Esophagus squamous epithelium (tissue), 5 donors: ENCODE data around the gene PSMD2. TPM values are rescaled to one million over a fixed set of nuclear protein-coding genes. Genes with fewer than 3 reads are reported as not detected.

Experiments
- DNase-seq: peaks from one replicate; lab custom pipeline; 2025; lab: John Stamatoyannopoulos, UW
- H3K27ac ChIP-seq, 4 donors: fragments of 200-600 bp; sonication (generic); one replicate each; pipeline ENCODE4 v1.5.1; 2016 to 2019; ENCODE audit warnings: mild to moderate bottlenecking in 1 of 4
- H3K27me3 ChIP-seq, 4 donors: fragments of 200-600 bp; sonication (generic); 1 replicate in 3 of 4; 2 replicates in 1 of 4; pipeline versions ENCODE4 v1.5.1 to v1.6.0; 2017 to 2021; ENCODE audit warnings: antibody characterized with exemption in 1 of 4
- H3K36me3 ChIP-seq, 3 donors: fragments of 200-600 bp; sonication (generic); one replicate each; pipeline ENCODE4 v1.5.1; 2016 to 2019
- H3K4me1 ChIP-seq, 3 donors: fragments of 200-600 bp; sonication (generic); one replicate each; pipeline ENCODE4 v1.5.1; 2017 to 2019
- H3K4me3 ChIP-seq, 4 donors: fragments of 200-600 bp; sonication (generic); 1 replicate in 3 of 4; 2 replicates in 1 of 4; pipeline ENCODE4 v1.5.1; 2016 to 2019; ENCODE audit warnings: mild to moderate bottlenecking in 2 of 4, moderate library complexity in 1 of 4
- H3K9me3 ChIP-seq, 3 donors: fragments of 200-600 bp; sonication (generic); one replicate each; pipeline ENCODE4 v1.5.1; 2016 to 2019
- POLR2A ChIP-seq, 4 donors: fragments of 450-650 bp; IDR thresholded peaks; one replicate each; pipeline ENCODE4 v1.6.1; 2017; ENCODE audit warnings: antibody characterized with exemption in 4 of 4, mild to moderate bottlenecking in 4 of 4, moderate library complexity in 3 of 4
- WGBS, 2 donors: methylation state at CpG; one replicate each; pipeline ENCODE4 v1.1.5; 2018; 5-methylcytosine and 5-hydroxymethylcytosine counted together
- intact Hi-C: fragments of 100-400 bp; cut with DNase I; formaldehyde crosslinking; loops from one replicate; pipeline ENCODE4 v1.15.0; 2022
- total RNA-seq, 4 donors: library from RNA; depleted of rRNA; stranded (reverse); fragments of >200 nt; gene quantifications; one replicate each; pipeline ENCODE4 v1.1.0, GENCODE V29; 2016
- TF ChIP-seq, protein P1 (sequence below), 6 experiments: fragments of 450-650 bp in 4 of 6; fragments of 200-600 bp in 2 of 6; sonication (generic) in 2 of 6; IDR thresholded peaks; one replicate each; pipeline ENCODE4 v1.5.1; 2016 to 2019; ENCODE audit warnings: antibody characterized with exemption in 6 of 6, mild to moderate bottlenecking in 4 of 6, moderate library complexity in 4 of 6
- donor health status: DM: yes; HTN: yes; CAD: no.

PSMD2 gene
- total RNA-seq, 4 donors from 2014 or later = 209 to 362 (median 235) TPM

DNA sequence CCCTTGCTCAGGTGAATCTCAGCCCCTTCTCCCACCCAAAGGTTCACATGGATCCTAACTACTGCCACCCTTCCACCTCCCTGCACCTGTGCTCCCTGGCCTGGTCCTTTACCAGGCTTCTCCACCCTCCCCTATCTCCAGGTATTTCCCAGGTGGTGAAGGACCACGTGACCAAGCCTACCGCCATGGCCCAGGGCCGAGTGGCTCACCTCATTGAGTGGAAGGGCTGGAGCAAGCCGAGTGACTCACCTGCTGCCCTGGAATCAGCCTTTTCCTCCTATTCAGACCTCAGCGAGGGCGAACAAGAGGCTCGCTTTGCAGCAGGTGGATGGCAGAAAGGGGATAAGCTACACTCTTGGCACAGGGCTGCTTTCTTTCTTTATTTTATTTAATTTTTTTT lies 42.9 kb downstream of the PSMD2 start:
- peak overlapping the region in 1 of 4 donors; percentile 27 for H3K27ac ChIP-seq
- peaks cover 4 to 46% (median 5%) of the 10 kb centered on the region in 3 donors for H3K36me3 ChIP-seq
- no peaks in the 10 kb centered on the region for H3K9me3 ChIP-seq
- WGBS, 2 donors = 50 to 61% methylated on average over 6 to 7 of the region's 7 CpGs
- DNase-seq = no peak
- no peak overlapping the region for H3K4me3 ChIP-seq
- intact Hi-C loops = no loop called here
- TF ChIP-seq, protein P1, sequence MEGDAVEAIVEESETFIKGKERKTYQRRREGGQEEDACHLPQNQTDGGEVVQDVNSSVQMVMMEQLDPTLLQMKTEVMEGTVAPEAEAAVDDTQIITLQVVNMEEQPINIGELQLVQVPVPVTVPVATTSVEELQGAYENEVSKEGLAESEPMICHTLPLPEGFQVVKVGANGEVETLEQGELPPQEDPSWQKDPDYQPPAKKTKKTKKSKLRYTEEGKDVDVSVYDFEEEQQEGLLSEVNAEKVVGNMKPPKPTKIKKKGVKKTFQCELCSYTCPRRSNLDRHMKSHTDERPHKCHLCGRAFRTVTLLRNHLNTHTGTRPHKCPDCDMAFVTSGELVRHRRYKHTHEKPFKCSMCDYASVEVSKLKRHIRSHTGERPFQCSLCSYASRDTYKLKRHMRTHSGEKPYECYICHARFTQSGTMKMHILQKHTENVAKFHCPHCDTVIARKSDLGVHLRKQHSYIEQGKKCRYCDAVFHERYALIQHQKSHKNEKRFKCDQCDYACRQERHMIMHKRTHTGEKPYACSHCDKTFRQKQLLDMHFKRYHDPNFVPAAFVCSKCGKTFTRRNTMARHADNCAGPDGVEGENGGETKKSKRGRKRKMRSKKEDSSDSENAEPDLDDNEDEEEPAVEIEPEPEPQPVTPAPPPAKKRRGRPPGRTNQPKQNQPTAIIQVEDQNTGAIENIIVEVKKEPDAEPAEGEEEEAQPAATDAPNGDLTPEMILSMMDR (IDR thresholded peaks at IDR 0.05) = no peak
- no peaks in the 10 kb centered on the region for H3K27me3 ChIP-seq
- H3K4me1 ChIP-seq = peaks cover 41 to 92% (median 49%) of the 10 kb centered on the region in 3 donors

DNA sequence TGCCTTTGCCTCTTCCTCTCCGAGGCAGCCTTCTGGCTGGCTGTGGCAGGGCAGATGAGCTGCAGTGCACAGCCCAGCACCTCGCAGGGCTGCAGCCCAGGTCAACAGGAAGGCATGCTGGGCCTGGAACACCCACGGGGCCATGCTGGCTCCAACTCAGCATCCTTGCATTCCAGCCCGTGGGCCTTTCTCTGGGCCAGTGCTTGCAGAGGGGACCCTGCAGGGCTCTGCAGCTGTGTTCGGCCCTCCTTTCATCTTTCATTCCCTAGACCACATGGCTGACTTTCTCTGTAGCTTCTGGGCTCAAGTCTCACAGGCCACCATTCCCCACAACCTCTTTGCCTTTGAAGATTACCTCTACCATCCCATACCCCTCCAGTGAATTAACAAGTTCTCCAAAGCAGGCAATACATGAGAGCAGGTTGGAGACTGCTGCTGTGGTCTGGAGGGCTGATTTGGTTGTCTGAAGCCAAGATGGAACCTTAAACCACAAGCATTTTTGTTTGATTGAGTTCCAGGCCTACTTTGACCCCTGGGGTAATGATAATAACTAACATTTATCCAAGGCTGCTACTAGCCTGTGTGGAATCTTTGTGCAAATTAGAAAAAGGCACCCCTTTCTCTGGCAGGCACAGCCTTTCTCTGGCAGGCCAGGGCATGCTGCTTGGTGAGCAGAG lies 44.3 kb downstream of the PSMD2 start:
- intact Hi-C loops = no loop called here
- Histone ChIP-seq H3K9me3 (no peaks in the 10 kb centered on the region), H3K27ac (no peak overlapping the region), H3K4me1 (peaks cover 27 to 84% (median 34%) of the 10 kb centered on the region in 3 donors), H3K36me3 (peaks cover 4 to 51% (median 5%) of the 10 kb centered on the region in 3 donors), H3K27me3 (no peaks in the 10 kb centered on the region), H3K4me3 (no peak overlapping the region)
- DNase-seq = no peak
- no peak for TF ChIP-seq POLR2A (IDR thresholded peaks at IDR 0.05)
- TF ChIP-seq, protein P1 (IDR thresholded peaks at IDR 0.05) = no peak
- 39 to 67% methylated on average over 4 to 5 of the region's 5 CpGs for WGBS, 2 donors

DNA sequence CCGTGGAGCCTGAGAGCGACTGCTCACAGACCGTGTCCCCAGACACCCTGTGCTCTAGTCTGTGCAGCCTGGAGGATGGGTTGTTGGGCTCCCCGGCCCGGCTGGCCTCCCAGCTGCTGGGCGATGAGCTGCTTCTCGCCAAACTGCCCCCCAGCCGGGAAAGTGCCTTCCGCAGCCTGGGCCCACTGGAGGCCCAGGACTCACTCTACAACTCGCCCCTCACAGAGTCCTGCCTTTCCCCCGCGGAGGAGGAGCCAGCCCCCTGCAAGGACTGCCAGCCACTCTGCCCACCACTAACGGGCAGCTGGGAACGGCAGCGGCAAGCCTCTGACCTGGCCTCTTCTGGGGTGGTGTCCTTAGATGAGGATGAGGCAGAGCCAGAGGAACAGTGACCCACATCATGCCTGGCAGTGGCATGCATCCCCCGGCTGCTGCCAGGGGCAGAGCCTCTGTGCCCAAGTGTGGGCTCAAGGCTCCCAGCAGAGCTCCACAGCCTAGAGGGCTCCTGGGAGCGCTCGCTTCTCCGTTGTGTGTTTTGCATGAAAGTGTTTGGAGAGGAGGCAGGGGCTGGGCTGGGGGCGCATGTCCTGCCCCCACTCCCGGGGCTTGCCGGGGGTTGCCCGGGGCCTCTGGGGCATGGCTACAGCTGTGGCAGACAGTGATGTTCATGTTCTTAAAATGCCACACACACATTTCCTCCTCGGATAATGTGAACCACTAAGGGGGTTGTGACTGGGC lies 45.7 kb downstream of the PSMD2 start:
- H3K27ac ChIP-seq = no peak overlapping the region
- H3K4me1 ChIP-seq = peaks cover 13 to 69% (median 20%) of the 10 kb centered on the region in 3 donors
- intact Hi-C loops = no loop called here
- TF ChIP-seq, protein P1 (IDR thresholded peaks at IDR 0.05) = no peak
- no peak for TF ChIP-seq POLR2A (IDR thresholded peaks at IDR 0.05)
- H3K4me3 ChIP-seq = no peak overlapping the region
- 78 to 92% methylated on average over 7 to 8 of the region's 24 CpGs for WGBS, 2 donors
- DNase-seq = no peak
- peaks cover 4 to 51% (median 5%) of the 10 kb centered on the region in 3 donors for H3K36me3 ChIP-seq
- no peaks in the 10 kb centered on the region for H3K9me3 ChIP-seq
- no peaks in the 10 kb centered on the region for H3K27me3 ChIP-seq

DNA sequence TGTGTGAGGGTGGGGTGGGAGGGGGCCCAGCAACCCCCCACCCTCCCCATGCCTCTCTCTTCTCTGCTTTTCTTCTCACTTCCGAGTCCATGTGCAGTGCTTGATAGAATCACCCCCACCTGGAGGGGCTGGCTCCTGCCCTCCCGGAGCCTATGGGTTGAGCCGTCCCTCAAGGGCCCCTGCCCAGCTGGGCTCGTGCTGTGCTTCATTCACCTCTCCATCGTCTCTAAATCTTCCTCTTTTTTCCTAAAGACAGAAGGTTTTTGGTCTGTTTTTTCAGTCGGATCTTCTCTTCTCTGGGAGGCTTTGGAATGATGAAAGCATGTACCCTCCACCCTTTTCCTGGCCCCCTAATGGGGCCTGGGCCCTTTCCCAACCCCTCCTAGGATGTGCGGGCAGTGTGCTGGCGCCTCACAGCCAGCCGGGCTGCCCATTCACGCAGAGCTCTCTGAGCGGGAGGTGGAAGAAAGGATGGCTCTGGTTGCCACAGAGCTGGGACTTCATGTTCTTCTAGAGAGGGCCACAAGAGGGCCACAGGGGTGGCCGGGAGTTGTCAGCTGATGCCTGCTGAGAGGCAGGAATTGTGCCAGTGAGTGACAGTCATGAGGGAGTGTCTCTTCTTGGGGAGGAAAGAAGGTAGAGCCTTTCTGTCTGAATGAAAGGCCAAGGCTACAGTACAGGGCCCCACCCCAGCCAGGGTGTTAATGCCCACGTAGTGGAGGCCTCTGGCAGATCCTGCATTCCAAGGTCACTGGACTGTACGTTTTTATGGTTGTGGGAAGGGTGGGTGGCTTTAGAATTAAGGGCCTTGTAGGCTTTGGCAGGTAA lies 46.5 kb downstream of the PSMD2 start:
- Histone ChIP-seq H3K4me1 (peaks cover 12 to 63% (median 20%) of the 10 kb centered on the region in 3 donors), H3K9me3 (no peaks in the 10 kb centered on the region), H3K4me3 (no peak overlapping the region), H3K27me3 (no peaks in the 10 kb centered on the region), H3K36me3 (peaks cover 4 to 51% (median 5%) of the 10 kb centered on the region in 3 donors), H3K27ac (peak overlapping the region in 2 of 4 donors; percentile 61 to 64)
- intact Hi-C loops = no loop called here
- TF ChIP-seq, protein P1 (IDR thresholded peaks at IDR 0.05) = peak in 4 of 6 experiments; percentile 41 to 67 (median 51)
- no peak for TF ChIP-seq POLR2A (IDR thresholded peaks at IDR 0.05)
- DNase-seq = no peak
- WGBS, 2 donors = 51 to 60% methylated on average over 9 to 10 of the region's 14 CpGs
